GM12878 (cell line): ENCODE data around the gene P3H1. TPM values are rescaled to one million over a fixed set of nuclear protein-coding genes. Genes with fewer than 3 reads are reported as not detected.

Experiments
- ATAC-seq: fragments of 200-7000 bp; cut with Tn5 transposase; 3 replicates; pipeline ENCODE4 v1.9.1; 2020; ENCODE audit warnings: mild to moderate bottlenecking, moderate library complexity
- BruUV-seq: library from RNA; stranded (reverse); fragments of 400-500 nt; replicated peaks from 2 replicates; lab custom pipeline; 2021; lab: Mats Ljungman, UMichigan
- CTCF ChIA-PET: fragments of 300-600 bp; sonication (Branson Sonifier 250); formaldehyde crosslinking; extraction: SDS; loops from one replicate; lab custom pipeline; 2021; ENCODE audit warnings: inconsistent platforms; lab: Yijun Ruan, JAX
- POLR2A ChIA-PET: fragments of 350-600 bp; formaldehyde crosslinking; extraction: SDS; loops from one replicate; lab custom pipeline; 2021; ENCODE audit warnings: inconsistent platforms; lab: Charles Lee
- RAD21 ChIA-PET: fragments of 300-600 bp; sonication (Branson Sonifier 250); formaldehyde crosslinking; loops from one replicate; lab custom pipeline; 2023; ENCODE audit warnings: antibody characterized with exemption; ENCODE audit not compliant: unreplicated experiment; lab: Charles Lee
- SMC1A ChIA-PET: fragments of 300-600 bp; sonication (Branson Sonifier 250); formaldehyde crosslinking; loops from one replicate; lab custom pipeline; 2023; ENCODE audit not compliant: unreplicated experiment, uncharacterized antibody; lab: Charles Lee
- DNase-seq: peaks from one replicate; pipeline ENCODE4 v3.0.0-alpha.2; 2011; ENCODE audit warnings: low read depth, low spot score
- FAIRE-seq: peaks from 3 replicates; lab custom pipeline; 2011; peaks lifted over from hg19 to GRCh38; lab: Jason Lieb, UNC
- H2AFZ ChIP-seq: 2 replicates; pipeline ENCODE4 v1.6.0; 2011; ENCODE audit warnings: low read depth, low read length, control low read depth; ENCODE audit not compliant: control insufficient read depth
- H3K27ac ChIP-seq: 2 replicates; pipeline ENCODE4 v1.5.1; 2011; ENCODE audit warnings: control low read depth; ENCODE audit not compliant: control insufficient read depth, insufficient read depth
- H3K27me3 ChIP-seq, 2 experiments: replicated peaks in 1 of 2; 2 replicates each; pipeline versions ENCODE4 v1.6.0 to v1.6.1; 2011; ENCODE audit warnings: low read length in 1 of 2; ENCODE audit not compliant: control insufficient read depth in 2 of 2, insufficient read depth in 2 of 2
- H3K36me3 ChIP-seq, 2 experiments: 2 replicates each; pipeline ENCODE4 v1.5.1; 2011; ENCODE audit warnings: low read length in 1 of 2; ENCODE audit not compliant: control insufficient read depth in 2 of 2, insufficient read depth in 2 of 2
- H3K4me1 ChIP-seq: 2 replicates; pipeline ENCODE4 v1.6.1; 2011; ENCODE audit warnings: mild to moderate bottlenecking, low read length, moderate library complexity, mixed read lengths; ENCODE audit not compliant: control insufficient read depth, insufficient read depth
- H3K4me2 ChIP-seq: 2 replicates; pipeline ENCODE4 v1.6.0; 2011; ENCODE audit warnings: control low read depth; ENCODE audit not compliant: control insufficient read depth, insufficient read depth
- H3K4me3 ChIP-seq: fragments of 200-600 bp; sonication (generic); 2 replicates; pipeline ENCODE4 v1.5.1; 2016
- H3K79me2 ChIP-seq: 2 replicates; pipeline ENCODE4 v1.6.0; 2011; ENCODE audit warnings: low read length; ENCODE audit not compliant: control insufficient read depth, insufficient read depth
- H3K9ac ChIP-seq: 2 replicates; pipeline ENCODE4 v1.8.0; 2011; ENCODE audit warnings: low read length, control low read depth, mixed read lengths; ENCODE audit not compliant: control insufficient read depth, insufficient read depth
- H3K9me3 ChIP-seq: replicated peaks from 3 replicates; pipeline ENCODE4 v1.5.1; 2011; ENCODE audit warnings: mild to moderate bottlenecking, low read length; ENCODE audit not compliant: control insufficient read depth, insufficient read depth
- H4K20me1 ChIP-seq: 2 replicates; pipeline ENCODE4 v1.6.0; 2011; ENCODE audit not compliant: control insufficient read depth, insufficient read depth
- CREM ChIP-seq: IDR thresholded peaks from 2 replicates; pipeline ENCODE4 v1.6.1; 2014; ENCODE audit warnings: antibody characterized with exemption, low read depth
- HDGF ChIP-seq: fragments of 450-650 bp; IDR thresholded peaks from 2 replicates; pipeline ENCODE4 v1.6.1; 2016; ENCODE audit warnings: antibody characterized with exemption
- IKZF1 ChIP-seq: fragments of 450-650 bp; conservative IDR thresholded peaks from 2 replicates; pipeline ENCODE4 v1.6.1; 2017; ENCODE audit warnings: antibody characterized with exemption, mild to moderate bottlenecking
- IKZF2 ChIP-seq, 2 experiments: fragments of 450-650 bp; IDR thresholded peaks; 2 replicates each; pipeline ENCODE4 v1.6.1; 2017; ENCODE audit warnings: mild to moderate bottlenecking in 2 of 2, moderate library complexity in 2 of 2
- KLF5 ChIP-seq: fragments of 450-650 bp; IDR thresholded peaks from 2 replicates; pipeline ENCODE4 v1.6.1; 2014; ENCODE audit warnings: mild to moderate bottlenecking; ENCODE audit not compliant: partially characterized antibody
- MYB ChIP-seq: fragments of 150-350 bp; IDR thresholded peaks from 2 replicates; pipeline ENCODE4 v1.6.1; 2014; ENCODE audit warnings: mild to moderate bottlenecking, low read depth, low read length, borderline replicate concordance
- PAX8 ChIP-seq: fragments of 450-650 bp; IDR thresholded peaks from 2 replicates; pipeline ENCODE4 v1.6.1; 2017; ENCODE audit warnings: mild to moderate bottlenecking, moderate library complexity
- POLR2A ChIP-seq: IDR thresholded peaks from 2 replicates; pipeline ENCODE4 v1.6.1; 2011; ENCODE audit warnings: low read depth, mild to moderate bottlenecking, low read length
- RB1 ChIP-seq: fragments of 450-650 bp; formaldehyde crosslinking; IDR thresholded peaks from 2 replicates; pipeline ENCODE4 v1.6.1; 2017; ENCODE audit warnings: mild to moderate bottlenecking, borderline replicate concordance
- YBX1 ChIP-seq: fragments of 450-650 bp; IDR thresholded peaks from 2 replicates; pipeline ENCODE4 v1.6.1; 2016; ENCODE audit warnings: antibody characterized with exemption
- YY1 ChIP-seq: IDR thresholded peaks from 2 replicates; pipeline ENCODE4 v1.6.1; 2011; ENCODE audit warnings: low read depth, mild to moderate bottlenecking, low read length
- WGBS: methylation state at CpG from one replicate; pipeline ENCODE4 v1.1.6; 2016; ENCODE audit warnings: low lambda C conversion rate; ENCODE audit not compliant: insufficient replicate concordance, insufficient coverage; ENCODE audit errors: missing lambda C conversion rate; 5-methylcytosine and 5-hydroxymethylcytosine counted together
- in situ Hi-C: fragments of 300-500 bp; cut with MboI; formaldehyde crosslinking; loops from 9 replicates; pipeline ENCODE4 v1.14.3; 2018; ENCODE audit warnings: mixed read lengths
- intact Hi-C: fragments of 100-400 bp; cut with micrococcal nuclease; formaldehyde crosslinking; loops from one replicate; pipeline ENCODE4 v1.14.2; 2022; ENCODE audit not compliant: unreplicated experiment
- polyA plus RNA-seq, 11 experiments: library from polyadenylated mRNA; depleted of rRNA in 4 of 11; unstranded in 6 of 11; stranded (reverse) in 5 of 11; fragments of >200 nt; fragmentation: Nextera tagmentation in 4 of 11; fragmentation: Illumina TruSeq in 1 of 11; extraction: Ambion mirVana in 4 of 11; extraction: Trizol in 1 of 11; gene quantifications; 1 replicate in 1 of 11; 2 replicates in 10 of 11; pipeline versions ENCODE4 v1.2.1 to v1.2.3, GENCODE V29; 2011 to 2016; ENCODE audit warnings: inconsistent platforms in 2 of 11, missing spikeins in 2 of 11, low read depth in 1 of 11
- total RNA-seq, 4 experiments: library from RNA; depleted of rRNA in 3 of 4; stranded (reverse); fragments of >200 nt in 3 of 4; fragmentation: Illumina TruSeq in 1 of 4; extraction: Trizol in 1 of 4; gene quantifications; 2 replicates each; pipeline versions ENCODE4 v1.2.1 to v1.2.3, GENCODE V29; 2013 to 2021
- TF ChIP-seq, protein P1 (sequence below): fragments of 450-650 bp; IDR thresholded peaks from 2 replicates; pipeline ENCODE4 v1.6.1; 2016; ENCODE audit warnings: mild to moderate bottlenecking, moderate library complexity, borderline replicate concordance
- TF ChIP-seq, protein P2 (sequence below): fragments of 450-650 bp; formaldehyde crosslinking; IDR thresholded peaks from 2 replicates; pipeline ENCODE4 v1.5.0; 2022; ENCODE audit warnings: mild to moderate bottlenecking, missing genetic modification characterization
- TF ChIP-seq, protein P3 (sequence below): fragments of 450-650 bp; IDR thresholded peaks from 2 replicates; pipeline ENCODE4 v1.6.1; 2016; ENCODE audit warnings: mild to moderate bottlenecking
- TF ChIP-seq, protein P4 (sequence below): fragments of 450-650 bp; IDR thresholded peaks from 2 replicates; pipeline ENCODE4 v1.6.1; 2018; ENCODE audit warnings: borderline replicate concordance, mild to moderate bottlenecking; ENCODE audit not compliant: partially characterized antibody

The P3H1 gene
- total and polyA plus RNA-seq, 10 of the 15 experiments (the other 5 are each of a cell fraction or from before 2014, with no cell fraction given), result 0.72 to 42.4 (median 26.0) TPM

DNA sequence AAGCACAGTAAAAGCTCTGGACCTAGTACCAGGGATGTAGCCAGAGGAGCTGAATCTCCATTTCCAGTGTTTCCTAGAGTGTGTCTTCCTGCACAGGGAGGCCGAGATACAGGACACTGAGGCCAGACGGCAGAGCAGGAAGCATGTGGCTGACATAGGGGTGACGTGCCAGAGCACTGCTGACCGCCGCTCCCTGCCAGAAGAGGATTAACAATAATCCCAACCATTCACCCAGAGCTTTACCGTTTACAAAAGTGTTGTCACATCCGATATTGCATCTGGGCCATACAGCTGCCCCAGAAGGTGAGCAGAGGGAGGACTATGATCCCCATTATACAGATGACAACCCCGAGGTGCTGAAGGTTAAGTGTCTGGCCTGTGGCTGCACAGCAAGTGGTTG lies 21.0 kb downstream of the P3H1 start:
- in situ Hi-C loops (no loop called here), intact Hi-C loops (loop anchor here (2.0 to 5.0 kb wide), 2 partner anchors 167 to 404 kb away; no protein-coding TSS in a partner anchor)
- no peak overlapping the region for H3K4me2 ChIP-seq
- FAIRE-seq (no peak), DNase-seq (no peak), ATAC-seq (no peak)
- no TSS peak for BruUV-seq
- WGBS, result 83% methylated on average over 8 of the region's 8 CpGs
- peaks cover 5 to 7% of the 10 kb centered on the region in 2 experiments; a peak in 3 of 4 replicates for H3K36me3 ChIP-seq
- POLR2A ChIA-PET, result no interaction called here
- SMC1A ChIA-PET, result no interaction called here
- no peaks in the 10 kb centered on the region for H3K4me1 ChIP-seq
- H3K9ac ChIP-seq, result no peak overlapping the region
- RAD21 ChIA-PET, result no interaction called here
- H3K4me3 ChIP-seq, result no peak overlapping the region
- H4K20me1 ChIP-seq, result no peaks in the 10 kb centered on the region
- no peak overlapping the region for H3K27ac ChIP-seq
- no peaks in the 10 kb centered on the region for H3K79me2 ChIP-seq
- CTCF ChIA-PET, result interaction anchor here (0.6 to 2.3 kb wide), 8 partner anchors 13 to 487 kb away, joined by 3 to 8 read pairs (median 3); no protein-coding TSS in a partner anchor
- H3K9me3 ChIP-seq, result no peaks in the 10 kb centered on the region
- H2AFZ ChIP-seq, result no peak overlapping the region
- H3K27me3 ChIP-seq, result no peaks in the 10 kb centered on the region
- TF ChIP-seq, protein P1, sequence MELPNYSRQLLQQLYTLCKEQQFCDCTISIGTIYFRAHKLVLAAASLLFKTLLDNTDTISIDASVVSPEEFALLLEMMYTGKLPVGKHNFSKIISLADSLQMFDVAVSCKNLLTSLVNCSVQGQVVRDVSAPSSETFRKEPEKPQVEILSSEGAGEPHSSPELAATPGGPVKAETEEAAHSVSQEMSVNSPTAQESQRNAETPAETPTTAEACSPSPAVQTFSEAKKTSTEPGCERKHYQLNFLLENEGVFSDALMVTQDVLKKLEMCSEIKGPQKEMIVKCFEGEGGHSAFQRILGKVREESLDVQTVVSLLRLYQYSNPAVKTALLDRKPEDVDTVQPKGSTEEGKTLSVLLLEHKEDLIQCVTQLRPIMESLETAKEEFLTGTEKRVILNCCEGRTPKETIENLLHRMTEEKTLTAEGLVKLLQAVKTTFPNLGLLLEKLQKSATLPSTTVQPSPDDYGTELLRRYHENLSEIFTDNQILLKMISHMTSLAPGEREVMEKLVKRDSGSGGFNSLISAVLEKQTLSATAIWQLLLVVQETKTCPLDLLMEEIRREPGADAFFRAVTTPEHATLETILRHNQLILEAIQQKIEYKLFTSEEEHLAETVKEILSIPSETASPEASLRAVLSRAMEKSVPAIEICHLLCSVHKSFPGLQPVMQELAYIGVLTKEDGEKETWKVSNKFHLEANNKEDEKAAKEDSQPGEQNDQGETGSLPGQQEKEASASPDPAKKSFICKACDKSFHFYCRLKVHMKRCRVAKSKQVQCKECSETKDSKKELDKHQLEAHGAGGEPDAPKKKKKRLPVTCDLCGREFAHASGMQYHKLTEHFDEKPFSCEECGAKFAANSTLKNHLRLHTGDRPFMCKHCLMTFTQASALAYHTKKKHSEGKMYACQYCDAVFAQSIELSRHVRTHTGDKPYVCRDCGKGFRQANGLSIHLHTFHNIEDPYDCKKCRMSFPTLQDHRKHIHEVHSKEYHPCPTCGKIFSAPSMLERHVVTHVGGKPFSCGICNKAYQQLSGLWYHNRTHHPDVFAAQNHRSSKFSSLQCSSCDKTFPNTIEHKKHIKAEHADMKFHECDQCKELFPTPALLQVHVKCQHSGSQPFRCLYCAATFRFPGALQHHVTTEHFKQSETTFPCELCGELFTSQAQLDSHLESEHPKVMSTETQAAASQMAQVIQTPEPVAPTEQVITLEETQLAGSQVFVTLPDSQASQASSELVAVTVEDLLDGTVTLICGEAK, result no peak
- TF ChIP-seq CREM, result no peak
- TF ChIP-seq HDGF, result no peak
- no peak for TF ChIP-seq MYB
- no peak for TF ChIP-seq RB1
- no peak for TF ChIP-seq PAX8
- TF ChIP-seq, protein P2, sequence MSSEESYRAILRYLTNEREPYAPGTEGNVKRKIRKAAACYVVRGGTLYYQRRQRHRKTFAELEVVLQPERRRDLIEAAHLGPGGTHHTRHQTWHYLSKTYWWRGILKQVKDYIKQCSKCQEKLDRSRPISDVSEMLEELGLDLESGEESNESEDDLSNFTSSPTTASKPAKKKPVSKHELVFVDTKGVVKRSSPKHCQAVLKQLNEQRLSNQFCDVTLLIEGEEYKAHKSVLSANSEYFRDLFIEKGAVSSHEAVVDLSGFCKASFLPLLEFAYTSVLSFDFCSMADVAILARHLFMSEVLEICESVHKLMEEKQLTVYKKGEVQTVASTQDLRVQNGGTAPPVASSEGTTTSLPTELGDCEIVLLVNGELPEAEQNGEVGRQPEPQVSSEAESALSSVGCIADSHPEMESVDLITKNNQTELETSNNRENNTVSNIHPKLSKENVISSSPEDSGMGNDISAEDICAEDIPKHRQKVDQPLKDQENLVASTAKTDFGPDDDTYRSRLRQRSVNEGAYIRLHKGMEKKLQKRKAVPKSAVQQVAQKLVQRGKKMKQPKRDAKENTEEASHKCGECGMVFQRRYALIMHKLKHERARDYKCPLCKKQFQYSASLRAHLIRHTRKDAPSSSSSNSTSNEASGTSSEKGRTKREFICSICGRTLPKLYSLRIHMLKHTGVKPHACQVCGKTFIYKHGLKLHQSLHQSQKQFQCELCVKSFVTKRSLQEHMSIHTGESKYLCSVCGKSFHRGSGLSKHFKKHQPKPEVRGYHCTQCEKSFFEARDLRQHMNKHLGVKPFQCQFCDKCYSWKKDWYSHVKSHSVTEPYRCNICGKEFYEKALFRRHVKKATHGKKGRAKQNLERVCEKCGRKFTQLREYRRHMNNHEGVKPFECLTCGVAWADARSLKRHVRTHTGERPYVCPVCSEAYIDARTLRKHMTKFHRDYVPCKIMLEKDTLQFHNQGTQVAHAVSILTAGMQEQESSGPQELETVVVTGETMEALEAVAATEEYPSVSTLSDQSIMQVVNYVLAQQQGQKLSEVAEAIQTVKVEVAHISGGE (CRISPR knock-in tag), result no peak
- TF ChIP-seq, protein P3, sequence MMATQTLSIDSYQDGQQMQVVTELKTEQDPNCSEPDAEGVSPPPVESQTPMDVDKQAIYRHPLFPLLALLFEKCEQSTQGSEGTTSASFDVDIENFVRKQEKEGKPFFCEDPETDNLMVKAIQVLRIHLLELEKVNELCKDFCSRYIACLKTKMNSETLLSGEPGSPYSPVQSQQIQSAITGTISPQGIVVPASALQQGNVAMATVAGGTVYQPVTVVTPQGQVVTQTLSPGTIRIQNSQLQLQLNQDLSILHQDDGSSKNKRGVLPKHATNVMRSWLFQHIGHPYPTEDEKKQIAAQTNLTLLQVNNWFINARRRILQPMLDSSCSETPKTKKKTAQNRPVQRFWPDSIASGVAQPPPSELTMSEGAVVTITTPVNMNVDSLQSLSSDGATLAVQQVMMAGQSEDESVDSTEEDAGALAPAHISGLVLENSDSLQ, result no peak
- TF ChIP-seq YBX1, result no peak
- TF ChIP-seq IKZF2 (IDR thresholded peaks at IDR 0.05), result no peak
- TF ChIP-seq, protein P4, sequence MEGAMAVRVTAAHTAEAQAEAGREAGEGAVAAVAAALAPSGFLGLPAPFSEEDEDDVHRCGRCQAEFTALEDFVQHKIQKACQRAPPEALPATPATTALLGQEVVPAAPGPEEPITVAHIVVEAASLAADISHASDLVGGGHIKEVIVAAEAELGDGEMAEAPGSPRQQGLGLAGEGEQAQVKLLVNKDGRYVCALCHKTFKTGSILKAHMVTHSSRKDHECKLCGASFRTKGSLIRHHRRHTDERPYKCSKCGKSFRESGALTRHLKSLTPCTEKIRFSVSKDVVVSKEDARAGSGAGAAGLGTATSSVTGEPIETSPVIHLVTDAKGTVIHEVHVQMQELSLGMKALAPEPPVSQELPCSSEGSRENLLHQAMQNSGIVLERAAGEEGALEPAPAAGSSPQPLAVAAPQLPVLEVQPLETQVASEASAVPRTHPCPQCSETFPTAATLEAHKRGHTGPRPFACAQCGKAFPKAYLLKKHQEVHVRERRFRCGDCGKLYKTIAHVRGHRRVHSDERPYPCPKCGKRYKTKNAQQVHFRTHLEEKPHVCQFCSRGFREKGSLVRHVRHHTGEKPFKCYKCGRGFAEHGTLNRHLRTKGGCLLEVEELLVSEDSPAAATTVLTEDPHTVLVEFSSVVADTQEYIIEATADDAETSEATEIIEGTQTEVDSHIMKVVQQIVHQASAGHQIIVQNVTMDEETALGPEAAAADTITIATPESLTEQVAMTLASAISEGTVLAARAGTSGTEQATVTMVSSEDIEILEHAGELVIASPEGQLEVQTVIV, result no peak
- no peak for TF ChIP-seq POLR2A
- no peak for TF ChIP-seq YY1
- no peak for TF ChIP-seq IKZF1
- no peak for TF ChIP-seq KLF5
